Vagina (tissue), 2 donors: Measurements from ENCODE around the gene DNAJC16. TPM values are rescaled to one million over a fixed set of nuclear protein-coding genes. Genes with fewer than 3 reads are reported as not detected.

ENCODE experiments used
- DNase-seq, 2 donors: peaks; one replicate each; pipeline ENCODE4 v3.0.0-alpha.2; 2017; ENCODE audit errors: extremely low spot score in 2 of 2
- H3K27ac ChIP-seq: fragments of 200-600 bp; sonication (generic); one replicate; pipeline ENCODE4 v1.5.1; 2019
- H3K27me3 ChIP-seq: fragments of 200-600 bp; sonication (generic); one replicate; pipeline ENCODE4 v1.5.1; 2019
- H3K36me3 ChIP-seq, 2 donors: fragments of 200-600 bp; sonication (generic); one replicate each; pipeline ENCODE4 v1.5.1; 2017 to 2019
- H3K4me1 ChIP-seq: fragments of 200-600 bp; sonication (generic); one replicate; pipeline ENCODE4 v1.5.1; 2019
- H3K4me3 ChIP-seq, 2 donors: fragments of 200-600 bp; sonication (generic); 1 replicate in 1 of 2; 2 replicates in 1 of 2; pipeline ENCODE4 v1.5.1; 2016 to 2019
- H3K9me3 ChIP-seq: fragments of 200-600 bp; sonication (generic); one replicate; pipeline ENCODE4 v1.5.1; 2019
- CTCF ChIP-seq, 3 experiments: fragments of 450-650 bp in 2 of 3; fragments of 200-600 bp in 1 of 3; sonication (generic) in 1 of 3; IDR thresholded peaks; one replicate each; pipeline ENCODE4 v1.5.1; 2017 to 2019; ENCODE audit warnings: antibody characterized with exemption in 3 of 3, mild to moderate bottlenecking in 2 of 3, moderate library complexity in 2 of 3
- POLR2A ChIP-seq, 2 donors: fragments of 450-650 bp; IDR thresholded peaks; one replicate each; pipeline ENCODE4 v1.6.1; 2017; ENCODE audit warnings: antibody characterized with exemption in 2 of 2, mild to moderate bottlenecking in 2 of 2, moderate library complexity in 2 of 2
- POLR2AphosphoS5 ChIP-seq, 2 donors: sonication (generic); formaldehyde crosslinking; IDR thresholded peaks; one replicate each; pipeline ENCODE4 v1.9.0; 2017; ENCODE audit warnings: antibody characterized with exemption in 2 of 2, mild to moderate bottlenecking in 2 of 2, low read depth in 1 of 2; ENCODE audit not compliant: insufficient read depth in 1 of 2
- intact Hi-C: fragments of 100-400 bp; cut with DNase I; formaldehyde crosslinking; loops from one replicate; pipeline ENCODE4 v1.15.1; 2023
- total RNA-seq: library from RNA; depleted of rRNA; stranded (reverse); fragments of >200 nt; gene quantifications from one replicate; pipeline ENCODE4 v1.2.3, GENCODE V29; 2016

Gene DNAJC16
- total RNA-seq, 1 donor from 2014 or later: 29.5 TPM

GRCh38 chr1:15525050-15526020 is 1.3 kb upstream of the DNAJC16 start:
- peak overlapping the region; percentile 94 for H3K27ac ChIP-seq
- TF ChIP-seq POLR2A (IDR thresholded peaks at IDR 0.05): no peak
- H3K27me3 ChIP-seq: no peaks in the 10 kb centered on the region
- H3K4me3 ChIP-seq: peak overlapping the region; percentile 83 to 99
- no peaks in the 10 kb centered on the region for H3K9me3 ChIP-seq
- H3K4me1 ChIP-seq: peaks cover 36% of the 10 kb centered on the region
- intact Hi-C loops: no loop called here
- peak in 1 of 2 donors; percentile 99 for DNase-seq
- no peaks in the 10 kb centered on the region for H3K36me3 ChIP-seq

- H3K4me3 ChIP-seq: peak overlapping the region; percentile 83 to 99
- DNase-seq: no peak
- TF ChIP-seq POLR2A (IDR thresholded peaks at IDR 0.05) (no peak), CTCF (IDR thresholded peaks at IDR 0.05) (no peak), POLR2AphosphoS5 (IDR thresholded peaks at IDR 0.05; ENCODE audit: insufficient read depth in 1 of 2, low read depth in 1 of 2) (no peak)
These were observed 593 bp upstream of the DNAJC16 start for GRCh38 chr1:15526021-15526489.

GRCh38 chr1:15531003-15531402 is 4.4 kb downstream of the DNAJC16 start:
- H3K9me3 ChIP-seq: no peaks in the 10 kb centered on the region
- H3K27me3 ChIP-seq: no peaks in the 10 kb centered on the region
- TF ChIP-seq POLR2A (IDR thresholded peaks at IDR 0.05): no peak
- no peak for TF ChIP-seq CTCF (IDR thresholded peaks at IDR 0.05)
- TF ChIP-seq POLR2AphosphoS5 (IDR thresholded peaks at IDR 0.05; ENCODE audit: insufficient read depth in 1 of 2, low read depth in 1 of 2): no peak
- peaks cover 0 to 23% of the 10 kb centered on the region in 2 donors for H3K36me3 ChIP-seq
- H3K4me3 ChIP-seq: no peak overlapping the region
- peaks cover 16% of the 10 kb centered on the region for H3K4me1 ChIP-seq
- no peak overlapping the region for H3K27ac ChIP-seq
- intact Hi-C loops: no loop called here
- DNase-seq: no peak

More at GRCh38 chr1:15526021-15526489, 593 bp upstream of the DNAJC16 start:
- intact Hi-C loops: no loop called here
- H3K27me3 ChIP-seq: no peaks in the 10 kb centered on the region
- peaks cover 0 to 7% of the 10 kb centered on the region in 2 donors for H3K36me3 ChIP-seq
- peaks cover 36% of the 10 kb centered on the region for H3K4me1 ChIP-seq
- H3K9me3 ChIP-seq: no peaks in the 10 kb centered on the region
- H3K27ac ChIP-seq: peak overlapping the region; percentile 94

- H3K36me3 ChIP-seq: peaks cover 0 to 29% of the 10 kb centered on the region in 2 donors
- peaks cover 14% of the 10 kb centered on the region for H3K4me1 ChIP-seq
- no peak for TF ChIP-seq POLR2A (IDR thresholded peaks at IDR 0.05)
- TF ChIP-seq POLR2AphosphoS5 (IDR thresholded peaks at IDR 0.05; ENCODE audit: insufficient read depth in 1 of 2, low read depth in 1 of 2): no peak
- H3K4me3 ChIP-seq: no peak overlapping the region
- H3K27ac ChIP-seq: no peak overlapping the region
- intact Hi-C loops: no loop called here
- H3K27me3 ChIP-seq: no peaks in the 10 kb centered on the region
- no peaks in the 10 kb centered on the region for H3K9me3 ChIP-seq
- no peak for DNase-seq
These were observed 5.0 kb downstream of the DNAJC16 start for GRCh38 chr1:15531682-15532081.

GRCh38 chr1:15538771-15539170 is 12.1 kb downstream of the DNAJC16 start:
- no peak for TF ChIP-seq POLR2AphosphoS5 (IDR thresholded peaks at IDR 0.05; ENCODE audit: insufficient read depth in 1 of 2, low read depth in 1 of 2)
- no peak for TF ChIP-seq CTCF (IDR thresholded peaks at IDR 0.05)
- no peak for TF ChIP-seq POLR2A (IDR thresholded peaks at IDR 0.05)
- Histone ChIP-seq H3K4me1 (no peaks in the 10 kb centered on the region), H3K27ac (no peak overlapping the region), H3K27me3 (no peaks in the 10 kb centered on the region), H3K9me3 (no peaks in the 10 kb centered on the region), H3K36me3 (peaks cover 0 to 59% of the 10 kb centered on the region in 2 donors), H3K4me3 (no peak overlapping the region)
- intact Hi-C loops: no loop called here
- no peak for DNase-seq

GRCh38 chr1:15540186-15540585 is 13.5 kb downstream of the DNAJC16 start:
- peaks cover 0 to 62% of the 10 kb centered on the region in 2 donors for H3K36me3 ChIP-seq
- no peaks in the 10 kb centered on the region for H3K9me3 ChIP-seq
- intact Hi-C loops: no loop called here
- H3K4me1 ChIP-seq: no peaks in the 10 kb centered on the region
- DNase-seq: no peak
- TF ChIP-seq CTCF (IDR thresholded peaks at IDR 0.05) (no peak), POLR2A (IDR thresholded peaks at IDR 0.05) (no peak), POLR2AphosphoS5 (IDR thresholded peaks at IDR 0.05; ENCODE audit: insufficient read depth in 1 of 2, low read depth in 1 of 2) (no peak)
- no peak overlapping the region for H3K4me3 ChIP-seq
- H3K27ac ChIP-seq: no peak overlapping the region
- no peaks in the 10 kb centered on the region for H3K27me3 ChIP-seq
